Measurements from ENCODE around the gene SEC23B. TPM values are rescaled to one million over a fixed set of nuclear protein-coding genes. Genes with fewer than 3 reads are reported as not detected.

SEC23B gene
- total and polyA plus RNA-seq, 2 of the 13 experiments (the other 11 are each of a cell fraction or from before 2014, with no cell fraction given): 114 to 120 TPM

- TF ChIP-seq THRA (CRISPR knock-in tag; IDR thresholded peaks at IDR 0.05; ENCODE audit: borderline replicate concordance): peak; percentile 14; the same call in 1 of the 2 replicates
- TF ChIP-seq IKZF5 (CRISPR knock-in tag; IDR thresholded peaks at IDR 0.05): no peak
- TF ChIP-seq ZNF251 (CRISPR knock-in tag; IDR thresholded peaks at IDR 0.05): no peak
- TF ChIP-seq ZBTB34 (CRISPR knock-in tag; IDR thresholded peaks at IDR 0.05): 0 out of 2 replicates have a peak, but pooled peaks have one; percentile 42
- no peak for TF ChIP-seq ZNF234 (CRISPR knock-in tag; conservative IDR thresholded peaks at IDR 0.05)
- no peak for TF ChIP-seq TBP (CRISPR knock-in tag; IDR thresholded peaks at IDR 0.05)
- no peak for TF ChIP-seq ZNF570 (CRISPR knock-in tag; IDR thresholded peaks at IDR 0.05; ENCODE audit: borderline replicate concordance)
- TF ChIP-seq GLI4 (CRISPR knock-in tag; IDR thresholded peaks at IDR 0.05; ENCODE audit: borderline replicate concordance): no peak
- no peak for TF ChIP-seq ZFP36 (IDR thresholded peaks at IDR 0.05; ENCODE audit: borderline replicate concordance, low read depth, low read length, partially characterized antibody)
- TF ChIP-seq NCOA1 (CRISPR knock-in tag; IDR thresholded peaks at IDR 0.05): no peak
- TF ChIP-seq PLRG1 (conservative IDR thresholded peaks at IDR 0.05): no peak
- no peak for TF ChIP-seq ZBTB21 (CRISPR knock-in tag; IDR thresholded peaks at IDR 0.05)
- TF ChIP-seq ZNF605 (CRISPR knock-in tag; IDR thresholded peaks at IDR 0.05): no peak
- no peak for TF ChIP-seq PTBP1 (IDR thresholded peaks at IDR 0.05; ENCODE audit: low read depth, low read length, poor library complexity, severe bottlenecking)
- TF ChIP-seq ZNF382 (CRISPR knock-in tag; IDR thresholded peaks at IDR 0.05; ENCODE audit: borderline replicate concordance): no peak
- TF ChIP-seq ZNF124 (CRISPR knock-in tag; IDR thresholded peaks at IDR 0.05): no peak
- TF ChIP-seq JDP2 (CRISPR knock-in tag; IDR thresholded peaks at IDR 0.05; ENCODE audit: borderline replicate concordance): no peak
- TF ChIP-seq HMGXB3 (CRISPR knock-in tag; IDR thresholded peaks at IDR 0.05; ENCODE audit: borderline replicate concordance): no peak
- TF ChIP-seq PRDM4 (CRISPR knock-in tag; IDR thresholded peaks at IDR 0.05; ENCODE audit: borderline replicate concordance): no peak
Observed at GRCh38 chr20:18533978-18534644, 26.4 kb downstream of the SEC23B start (continued).
